Esophagus squamous epithelium (tissue), 4 donors: ENCODE data around the gene ZSWIM5.

ENCODE experiments used
- CTCF ChIP-seq, 6 experiments: fragments of 450-650 bp in 4 of 6; fragments of 200-600 bp in 2 of 6; sonication (generic) in 2 of 6; IDR thresholded peaks; one replicate each; pipeline ENCODE4 v1.5.1; 2016 to 2019; ENCODE audit warnings: antibody characterized with exemption in 6 of 6, mild to moderate bottlenecking in 4 of 6, moderate library complexity in 4 of 6
- POLR2A ChIP-seq, 4 donors: fragments of 450-650 bp; IDR thresholded peaks; one replicate each; pipeline ENCODE4 v1.6.1; 2017; ENCODE audit warnings: antibody characterized with exemption in 4 of 4, mild to moderate bottlenecking in 4 of 4, moderate library complexity in 3 of 4

GRCh38 chr1:45065083-45065482, 141.3 kb downstream of the ZSWIM5 start:
- TF ChIP-seq CTCF (IDR thresholded peaks at IDR 0.05): no peak
- TF ChIP-seq POLR2A (IDR thresholded peaks at IDR 0.05): no peak
